Measurements from ENCODE around the gene SULT1A2.
"Not testable (repeated sequence)": the region's sequence is repeated elsewhere in the genome, so short reads cannot be mapped to it uniquely, and the experiment has no call there.

- not testable (repeated sequence) for TF ChIP-seq CEBPB (IDR thresholded peaks at IDR 0.05); RCOR1 (IDR thresholded peaks at IDR 0.05; ENCODE audit: low read depth, low read length); POLR2A (IDR thresholded peaks at IDR 0.05; ENCODE audit: low read length); TP53 (CRISPR knock-in tag; IDR thresholded peaks at IDR 0.05); CBX8 (IDR thresholded peaks at IDR 0.05); KDM1A (IDR thresholded peaks at IDR 0.05; ENCODE audit: low read depth); EP300 (IDR thresholded peaks at IDR 0.05); SMC3 (IDR thresholded peaks at IDR 0.05)
- TF ChIP-seq, protein P1, sequence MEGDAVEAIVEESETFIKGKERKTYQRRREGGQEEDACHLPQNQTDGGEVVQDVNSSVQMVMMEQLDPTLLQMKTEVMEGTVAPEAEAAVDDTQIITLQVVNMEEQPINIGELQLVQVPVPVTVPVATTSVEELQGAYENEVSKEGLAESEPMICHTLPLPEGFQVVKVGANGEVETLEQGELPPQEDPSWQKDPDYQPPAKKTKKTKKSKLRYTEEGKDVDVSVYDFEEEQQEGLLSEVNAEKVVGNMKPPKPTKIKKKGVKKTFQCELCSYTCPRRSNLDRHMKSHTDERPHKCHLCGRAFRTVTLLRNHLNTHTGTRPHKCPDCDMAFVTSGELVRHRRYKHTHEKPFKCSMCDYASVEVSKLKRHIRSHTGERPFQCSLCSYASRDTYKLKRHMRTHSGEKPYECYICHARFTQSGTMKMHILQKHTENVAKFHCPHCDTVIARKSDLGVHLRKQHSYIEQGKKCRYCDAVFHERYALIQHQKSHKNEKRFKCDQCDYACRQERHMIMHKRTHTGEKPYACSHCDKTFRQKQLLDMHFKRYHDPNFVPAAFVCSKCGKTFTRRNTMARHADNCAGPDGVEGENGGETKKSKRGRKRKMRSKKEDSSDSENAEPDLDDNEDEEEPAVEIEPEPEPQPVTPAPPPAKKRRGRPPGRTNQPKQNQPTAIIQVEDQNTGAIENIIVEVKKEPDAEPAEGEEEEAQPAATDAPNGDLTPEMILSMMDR (IDR thresholded peaks at IDR 0.05), result not testable (repeated sequence)
- TF ChIP-seq, protein P2, sequence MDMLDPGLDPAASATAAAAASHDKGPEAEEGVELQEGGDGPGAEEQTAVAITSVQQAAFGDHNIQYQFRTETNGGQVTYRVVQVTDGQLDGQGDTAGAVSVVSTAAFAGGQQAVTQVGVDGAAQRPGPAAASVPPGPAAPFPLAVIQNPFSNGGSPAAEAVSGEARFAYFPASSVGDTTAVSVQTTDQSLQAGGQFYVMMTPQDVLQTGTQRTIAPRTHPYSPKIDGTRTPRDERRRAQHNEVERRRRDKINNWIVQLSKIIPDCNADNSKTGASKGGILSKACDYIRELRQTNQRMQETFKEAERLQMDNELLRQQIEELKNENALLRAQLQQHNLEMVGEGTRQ (IDR thresholded peaks at IDR 0.05), result not testable (repeated sequence)
These were observed 2.8 kb upstream of the SULT1A2 start for GRCh38 chr16:28599377-28600285.
